A204.1 (cell line): ENCODE measurements around the gene THG1L.
"Not testable (repeated sequence)": the region's sequence is repeated elsewhere in the genome, so short reads cannot be mapped to it uniquely, and the experiment has no call there.

Experiments
- FAIRE-seq: peaks from 2 replicates; lab custom pipeline; 2012; peaks lifted over from hg19 to GRCh38; lab: Jason Lieb, UNC

THG1L gene

GRCh38 chr5:157731272-157732129 lies at the start of gene THG1L:
THG1L (plus strand) TSS chr5:157731420; CDS start chr5:157731441, 21 bp downstream.
- peak; percentile 82 for FAIRE-seq

DNA sequence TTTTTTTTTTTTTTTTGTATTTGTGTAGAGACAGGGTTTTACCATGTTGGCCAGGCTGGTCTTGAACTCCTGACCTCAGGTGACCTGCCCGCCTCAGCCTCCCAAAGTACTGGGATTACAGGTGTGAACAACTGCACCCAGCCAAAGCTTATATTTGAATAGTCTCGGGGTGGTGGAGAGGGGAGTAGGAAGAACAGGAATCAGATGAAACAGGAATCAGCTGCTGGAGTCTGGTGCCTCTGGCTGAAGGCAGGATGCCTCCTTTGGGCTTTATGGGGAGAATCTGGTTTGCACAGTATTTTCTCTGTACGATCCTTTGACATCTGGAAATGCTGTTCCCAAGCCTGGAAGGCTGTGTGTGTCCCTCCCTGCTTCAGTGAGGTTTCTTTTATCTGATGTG lies 49.0 kb upstream of the THG1L start:
- no peak for FAIRE-seq

- FAIRE-seq, result not testable (repeated sequence)
Observed at GRCh38 chr5:157686276-157687197, 44.7 kb upstream of the THG1L start.

- FAIRE-seq, result no peak
Observed at GRCh38 chr5:157687198-157687554, 44.0 kb upstream of the THG1L start.

- FAIRE-seq, result no peak
Observed at GRCh38 chr5:157689942-157690689, 41.1 kb upstream of the THG1L start.

DNA sequence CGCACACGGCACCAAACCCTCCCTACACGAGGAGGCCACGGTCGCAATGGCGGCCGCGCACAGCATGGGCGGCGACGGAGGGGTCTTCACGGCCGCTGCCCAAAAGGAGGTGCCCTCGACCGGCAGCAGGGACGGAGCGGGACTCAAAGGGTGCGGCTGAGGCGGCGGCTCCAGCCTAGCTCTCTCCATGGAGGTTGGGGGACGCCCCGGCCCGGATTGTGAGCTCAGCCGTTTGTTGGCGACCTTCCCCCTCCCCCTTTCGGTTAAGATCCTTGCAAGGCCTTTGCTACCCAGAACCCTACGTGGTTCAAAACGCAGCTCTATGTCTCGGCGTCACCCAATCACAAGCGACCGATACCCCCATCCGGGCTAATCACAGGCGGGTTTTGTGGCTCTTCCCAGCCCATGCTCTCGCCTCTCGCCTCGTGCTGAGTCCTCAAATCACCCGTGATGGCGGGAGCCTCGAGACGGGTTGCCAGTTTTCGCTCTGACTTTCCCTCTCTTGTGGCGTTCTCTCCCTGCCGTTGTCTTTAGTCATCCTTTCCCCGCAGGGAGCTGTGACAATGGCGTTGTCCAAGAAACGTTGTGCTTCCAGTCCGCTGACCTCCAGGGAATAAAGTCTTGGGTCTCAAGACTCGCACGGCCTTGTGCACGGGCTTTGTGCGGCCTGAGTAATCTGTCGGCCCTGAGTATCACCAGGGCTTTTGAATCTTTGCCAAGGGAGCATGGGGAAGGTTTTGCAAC lies 40.4 kb upstream of the THG1L start:
- no peak for FAIRE-seq

DNA sequence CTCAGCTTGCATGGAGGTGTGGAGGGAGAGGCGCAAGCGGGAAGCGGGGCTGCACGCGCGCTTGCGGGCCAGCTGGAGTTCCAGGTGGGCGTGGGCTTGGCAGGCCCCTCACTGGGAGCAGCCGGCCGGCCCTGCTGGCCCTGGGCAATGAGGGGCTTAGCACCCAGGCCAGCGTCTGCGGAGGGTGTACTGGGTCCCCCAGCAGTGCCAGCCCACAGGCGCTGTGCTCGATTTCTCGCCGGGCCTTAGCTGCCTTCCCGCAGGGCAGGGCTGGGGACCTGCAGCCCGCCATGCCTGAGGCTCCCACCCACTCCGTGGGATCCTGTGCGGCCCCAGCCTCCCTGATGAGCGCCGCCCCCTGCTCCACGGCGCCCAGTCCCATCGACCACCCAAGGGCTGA lies 37.4 kb upstream of the THG1L start:
- not testable (repeated sequence) for FAIRE-seq

- not testable (repeated sequence) for FAIRE-seq
Observed at GRCh38 chr5:157696154-157696553, 35.1 kb upstream of the THG1L start.

- not testable (repeated sequence) for FAIRE-seq
Observed at GRCh38 chr5:157698674-157699073, 32.5 kb upstream of the THG1L start.

DNA sequence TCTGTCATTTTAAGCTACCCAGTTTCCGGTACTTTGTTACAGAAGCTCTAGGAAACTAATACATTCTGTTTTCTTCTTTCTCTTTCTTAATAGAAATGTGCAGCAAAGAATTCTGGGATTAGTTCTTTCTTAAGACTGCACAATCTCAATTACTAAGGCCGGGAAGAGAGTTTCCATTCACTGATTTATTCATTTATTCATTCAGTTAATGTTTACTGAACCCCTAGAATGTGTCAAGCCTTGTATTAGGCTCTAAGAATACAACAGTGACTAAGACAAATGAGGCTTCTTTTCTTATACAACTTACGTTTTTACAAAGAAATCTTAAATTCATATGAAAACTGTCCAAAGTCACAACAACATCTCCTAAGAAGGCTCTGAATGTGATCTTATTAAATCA lies 27.5 kb upstream of the THG1L start:
- FAIRE-seq, result no peak

- no peak for FAIRE-seq
Observed at GRCh38 chr5:157708866-157709265, 22.4 kb upstream of the THG1L start.

GRCh38 chr5:157709346-157709745 lies 21.9 kb upstream of the THG1L start:
- no peak for FAIRE-seq

DNA sequence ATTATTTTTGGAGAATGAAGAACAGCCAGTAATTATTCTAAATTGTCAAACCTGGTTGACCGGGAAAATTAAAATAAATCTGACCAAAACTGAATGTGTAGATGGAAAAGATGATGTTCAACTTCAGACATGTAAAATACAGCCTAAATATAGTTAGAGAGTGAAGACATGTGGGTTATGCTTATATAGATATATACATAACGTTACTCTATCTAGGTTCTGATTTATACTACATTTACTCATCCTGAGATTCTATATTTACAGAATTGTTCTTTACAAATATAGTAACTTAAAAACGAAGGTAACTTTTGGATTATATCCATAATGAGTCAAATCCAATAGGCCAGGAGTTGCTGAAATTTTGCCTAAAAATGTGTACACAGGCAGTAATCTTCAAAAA lies 20.8 kb upstream of the THG1L start:
- FAIRE-seq, result no peak

- FAIRE-seq, result no peak
Observed at GRCh38 chr5:157710882-157711281, 20.3 kb upstream of the THG1L start.

DNA sequence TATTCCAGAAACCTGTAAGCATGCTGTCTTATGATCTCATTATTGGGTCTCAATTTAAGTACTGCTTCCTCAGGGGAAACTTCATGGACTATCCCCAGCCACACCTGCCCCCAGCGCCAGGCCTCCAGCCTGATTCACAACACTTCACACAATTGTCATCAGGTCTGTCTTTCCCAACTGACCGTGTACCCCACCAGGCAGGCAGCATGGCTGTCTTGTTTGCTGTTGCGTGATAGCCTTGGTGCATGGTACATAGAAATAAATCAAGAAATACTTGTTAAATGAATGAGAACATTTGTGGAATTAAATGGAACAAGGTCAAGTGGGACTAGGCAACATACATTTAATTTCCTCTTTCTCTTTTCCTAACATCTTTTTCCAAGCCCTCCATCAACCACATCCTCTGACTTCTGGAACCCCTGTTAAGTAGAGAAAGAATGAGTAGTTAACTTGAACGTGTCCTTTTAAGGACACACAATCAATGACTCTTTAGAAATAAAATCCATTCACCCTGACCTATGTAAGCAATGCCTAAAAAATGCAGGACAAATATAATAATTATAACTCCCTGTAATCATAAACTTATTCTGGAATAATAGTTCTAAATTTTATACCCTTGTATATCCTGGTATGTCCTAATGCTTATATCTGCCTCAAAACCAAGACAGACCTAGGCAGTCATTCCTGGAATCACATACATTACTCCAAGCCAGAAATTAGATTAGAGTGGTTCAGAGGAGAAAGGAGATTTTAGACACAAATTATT lies 17.2 kb upstream of the THG1L start:
- FAIRE-seq, result no peak

DNA sequence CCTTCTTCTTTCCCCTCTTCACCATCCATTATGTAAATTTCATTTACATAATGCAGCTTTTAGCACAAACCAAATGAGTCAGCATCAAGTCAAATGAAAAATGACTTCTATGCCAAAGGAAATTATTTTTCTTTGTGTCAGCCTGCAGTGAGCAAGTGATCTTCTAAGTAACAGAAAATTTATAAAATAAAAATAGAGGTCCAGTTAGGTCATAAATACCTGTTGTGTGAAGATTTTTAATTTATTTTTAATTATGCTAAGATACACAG lies 16.7 kb upstream of the THG1L start:
- no peak for FAIRE-seq

GRCh38 chr5:157718519-157718918 lies 12.7 kb upstream of the THG1L start:
- FAIRE-seq, result peak; percentile 14

DNA sequence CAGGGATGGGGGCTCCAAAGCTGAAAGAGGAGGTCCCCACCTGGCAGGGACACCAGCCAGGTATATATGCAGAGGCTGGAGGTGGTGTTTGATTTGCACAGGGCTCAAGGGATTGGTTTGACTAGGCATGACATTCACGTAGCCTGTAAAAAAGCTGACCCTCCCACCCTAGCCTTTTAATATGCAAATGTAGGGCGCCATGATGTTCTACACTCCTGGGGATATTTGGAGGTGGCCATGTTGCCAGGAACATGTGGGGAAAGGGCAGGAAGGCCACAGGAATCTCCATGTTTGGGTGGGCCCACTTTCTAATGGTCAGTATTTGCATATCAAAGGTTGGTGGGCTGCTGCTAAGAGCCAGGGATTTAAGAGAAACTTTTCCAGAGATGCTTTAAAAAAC lies 12.0 kb upstream of the THG1L start:
- no peak for FAIRE-seq

- no peak for FAIRE-seq
Observed at GRCh38 chr5:157721159-157721558, 10.1 kb upstream of the THG1L start.

GRCh38 chr5:157722895-157723294 lies 8.3 kb upstream of the THG1L start:
- not testable (repeated sequence) for FAIRE-seq

DNA sequence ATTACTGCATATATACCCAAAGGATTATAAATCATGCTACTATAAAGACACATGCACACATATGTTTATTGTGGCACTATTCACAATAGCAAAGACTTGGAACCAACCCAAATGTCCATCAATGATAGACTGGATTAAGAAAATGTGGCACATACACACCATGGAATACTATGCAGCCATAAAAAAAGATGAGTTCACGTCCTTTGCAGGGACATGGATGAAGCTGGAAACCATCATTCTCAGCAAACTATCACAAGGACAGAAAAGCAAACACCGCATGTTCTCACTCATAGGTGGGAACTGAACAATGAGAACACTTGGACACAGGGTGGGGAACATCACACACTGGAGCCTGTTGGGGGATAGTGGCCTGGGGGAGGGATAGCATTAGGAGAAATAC lies 4.6 kb upstream of the THG1L start:
- not testable (repeated sequence) for FAIRE-seq
